HG03060 (cell line): ENCODE data around the gene NDRG2.

Source experiments
- ATAC-seq: cut with Tn5 transposase; IDR thresholded peaks from one replicate; pipeline ENCODE4 v1.9.1; 2021; ENCODE audit warnings: low read depth, moderate number of reproducible peaks; ENCODE audit not compliant: unreplicated experiment

NDRG2 gene

GRCh38 chr14:20980906-20981305 is 44.0 kb downstream of the NDRG2 start:
- ATAC-seq, result no peak

DNA sequence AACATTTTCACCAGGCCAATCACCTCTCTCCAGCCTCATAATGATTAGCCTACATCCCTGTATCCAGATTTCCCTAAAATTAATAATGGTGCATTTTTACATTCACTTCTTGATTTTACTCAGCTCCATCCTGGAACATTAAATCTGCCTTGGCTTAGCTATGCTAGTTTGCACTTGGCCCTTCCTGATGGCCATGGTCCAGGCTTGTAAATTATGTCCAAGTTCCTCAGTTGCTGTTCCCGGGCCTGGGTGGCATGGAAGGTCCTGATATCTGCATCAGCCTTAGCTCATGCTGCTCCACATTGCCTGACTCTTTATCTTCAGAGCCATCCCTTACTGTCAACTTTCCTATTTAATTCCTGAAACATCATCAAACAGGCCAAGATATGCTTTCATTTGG is 46.2 kb downstream of the NDRG2 start:
- no peak for ATAC-seq

- ATAC-seq, result no peak
Measured at GRCh38 chr14:20976291-20976690, 48.6 kb downstream of the NDRG2 start.

DNA sequence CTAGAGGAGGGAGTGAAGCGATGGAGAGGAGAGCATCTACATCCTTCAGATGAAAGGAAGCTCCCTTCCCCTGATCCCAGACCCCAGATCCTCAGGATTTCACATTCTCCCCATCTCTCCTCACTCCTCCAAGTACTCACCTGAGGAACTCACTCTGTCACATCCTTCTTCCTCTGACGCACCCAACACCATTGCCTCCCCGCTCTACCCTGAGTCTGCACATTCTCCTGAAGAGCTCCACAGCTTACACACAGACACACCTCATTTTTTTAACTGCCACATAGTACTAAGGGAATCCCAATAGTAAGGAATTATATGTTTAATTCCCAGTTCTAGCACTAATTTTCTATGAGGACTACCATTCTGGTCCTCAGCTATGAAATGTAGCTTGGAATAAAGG is 51.4 kb downstream of the NDRG2 start:
- no peak for ATAC-seq

DNA sequence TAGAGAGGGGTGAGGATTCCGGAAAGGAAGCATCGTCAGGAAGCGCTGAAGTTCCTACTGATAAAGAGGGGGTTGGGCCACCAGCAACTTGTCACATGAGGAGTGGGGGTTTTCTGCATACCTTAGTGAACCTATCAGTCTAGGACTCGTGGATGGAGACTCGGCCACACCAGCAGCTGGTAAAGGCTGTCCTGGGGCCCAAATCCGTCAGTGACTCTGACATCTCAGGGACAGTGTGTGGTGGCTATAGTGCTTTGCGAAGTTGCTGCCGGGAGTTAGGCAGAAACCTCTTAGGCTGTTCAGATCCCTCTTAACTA is 53.2 kb downstream of the NDRG2 start:
- ATAC-seq, result no peak

GRCh38 chr14:20970983-20971704 is 53.7 kb downstream of the NDRG2 start:
- no peak for ATAC-seq

DNA sequence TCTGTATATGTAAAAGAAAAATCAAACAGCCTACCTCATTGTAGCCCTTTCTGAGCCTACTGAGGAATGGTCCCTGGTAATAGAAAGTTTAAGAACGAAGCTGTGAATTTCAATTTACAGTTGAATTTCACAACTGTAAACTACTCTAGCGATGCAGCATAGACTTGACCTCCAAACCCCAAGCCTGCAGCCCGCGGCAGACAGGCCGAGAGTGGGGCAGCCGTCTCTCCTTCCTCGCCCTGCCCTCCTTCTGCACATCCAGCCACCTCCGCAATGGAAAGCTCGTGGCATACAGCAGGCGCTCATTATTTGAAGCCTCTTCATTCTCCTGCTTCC is 54.2 kb downstream of the NDRG2 start:
- no peak for ATAC-seq

DNA sequence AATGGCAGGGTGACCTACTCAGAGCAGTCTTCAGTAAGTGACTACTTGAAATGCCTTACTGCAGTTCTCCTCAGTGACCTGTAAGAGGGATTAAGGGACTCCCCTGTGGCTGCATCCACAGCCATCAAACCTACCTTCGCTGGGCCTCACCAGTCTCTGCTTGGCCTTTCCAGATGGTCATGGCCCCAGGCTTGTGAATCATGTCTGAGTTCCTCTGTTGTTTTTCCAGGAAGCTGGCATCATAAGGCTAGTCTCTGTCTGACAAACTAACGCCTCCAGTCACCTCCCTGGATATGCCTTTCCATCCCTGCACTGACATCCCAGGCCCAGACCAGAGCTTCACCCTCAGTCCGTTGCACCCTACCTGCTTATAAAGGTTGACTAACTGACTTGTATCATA is 55.5 kb downstream of the NDRG2 start:
- no peak for ATAC-seq
